Stimulated activated CD8-positive, alpha-beta memory T cell treated with anti-CD3 and anti-CD28 coated beads, Interleukin-15, amount 100 ng/mL, for 48 hours (primary cell): ENCODE data around the gene LCE1E.

ENCODE experiments used
- DNase-seq, 2 donors: peaks; one replicate each; pipeline ENCODE4 v3.0.0-alpha.2; 2020; ENCODE audit warnings: low read depth in 2 of 2

The LCE1E gene, protein sequence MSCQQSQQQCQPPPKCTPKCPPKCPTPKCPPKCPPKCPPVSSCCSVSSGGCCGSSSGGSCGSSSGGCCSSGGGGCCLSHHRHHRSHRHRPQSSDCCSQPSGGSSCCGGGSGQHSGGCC

GRCh38 chr1:152786077-152786476, at the start of gene LCE1E:
TSS of gene LCE1E (plus strand) at chr1:152786257. CDS start at chr1:152787300, 1,043 bp downstream.
- DNase-seq: no peak

DNA sequence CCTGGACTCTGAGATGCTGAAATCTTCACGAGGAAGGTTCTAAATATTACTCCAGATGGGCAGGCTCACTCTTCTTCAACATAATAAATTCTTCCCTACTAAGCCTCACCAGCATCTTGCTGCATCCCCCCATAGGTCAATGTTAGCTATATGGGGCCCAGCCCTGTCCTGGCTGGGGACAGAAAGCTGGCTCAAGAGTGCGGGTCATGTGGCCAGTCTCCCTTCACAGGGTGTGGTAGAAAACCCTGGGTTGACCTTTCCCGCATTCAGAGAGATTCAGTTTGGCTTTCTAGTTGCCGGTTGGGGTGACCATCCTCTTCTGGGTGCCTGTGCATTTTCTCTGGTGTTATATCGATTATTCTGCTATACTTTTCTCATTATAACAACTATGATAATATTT, 48.1 kb upstream of the LCE1E start:
- no peak for DNase-seq

- no peak for DNase-seq
These were observed 46.2 kb upstream of the LCE1E start for GRCh38 chr1:152739841-152740240.

DNA sequence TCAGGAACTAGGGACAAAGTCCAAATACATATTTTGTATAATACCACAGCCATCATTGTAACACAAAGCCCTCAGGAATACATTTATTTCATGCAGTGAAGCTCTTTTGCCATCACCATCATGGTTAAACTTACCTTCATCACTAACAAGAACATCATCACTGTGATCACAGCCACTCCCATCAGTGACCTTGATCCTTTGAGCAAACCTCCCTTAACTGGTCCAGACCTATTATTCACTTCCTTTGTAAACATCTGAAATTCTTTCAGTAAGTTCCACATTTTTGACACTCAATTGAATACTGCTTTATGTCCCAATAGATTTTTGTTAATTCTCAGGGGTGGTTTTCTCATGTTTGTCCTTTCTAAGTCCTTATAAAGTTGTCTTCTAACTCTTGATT, 44.4 kb upstream of the LCE1E start:
- no peak for DNase-seq

DNA sequence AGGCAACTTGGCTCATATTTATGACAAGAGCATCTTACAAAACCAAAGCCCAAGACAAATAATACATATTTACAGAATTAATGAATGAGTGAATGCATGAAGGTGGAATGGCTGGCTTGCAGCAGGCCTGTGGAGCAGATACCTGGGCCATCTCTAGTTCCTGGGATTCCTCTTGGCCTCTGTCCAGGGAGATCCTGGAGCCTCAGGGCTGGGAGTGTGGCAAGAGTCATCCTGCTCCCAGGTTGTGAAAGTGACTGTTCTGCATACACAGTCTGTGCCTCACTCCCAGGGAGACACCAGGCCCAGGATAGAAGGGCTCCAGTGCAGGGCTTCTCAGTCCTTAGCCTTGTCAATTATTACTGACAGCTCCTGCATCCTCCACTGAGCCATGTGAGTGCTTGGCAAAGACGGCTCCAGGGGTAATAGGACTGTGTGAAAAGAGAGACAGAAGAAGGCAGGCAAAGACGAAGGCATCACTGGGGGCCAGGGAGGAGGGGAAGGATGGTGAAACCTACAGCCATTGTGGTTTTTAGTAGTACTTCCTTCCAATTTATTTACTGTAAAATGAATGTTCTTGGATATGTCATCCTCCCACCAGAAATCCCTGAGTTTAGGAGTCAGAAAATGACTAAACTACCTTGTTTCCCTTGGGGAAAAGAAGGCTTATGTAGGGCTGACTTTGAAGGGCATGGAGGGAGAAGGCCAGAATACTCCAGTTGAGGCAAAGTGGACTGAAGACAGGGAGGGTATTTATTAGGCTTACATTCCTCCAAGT, 42.5 kb upstream of the LCE1E start:
- no peak for DNase-seq

DNA sequence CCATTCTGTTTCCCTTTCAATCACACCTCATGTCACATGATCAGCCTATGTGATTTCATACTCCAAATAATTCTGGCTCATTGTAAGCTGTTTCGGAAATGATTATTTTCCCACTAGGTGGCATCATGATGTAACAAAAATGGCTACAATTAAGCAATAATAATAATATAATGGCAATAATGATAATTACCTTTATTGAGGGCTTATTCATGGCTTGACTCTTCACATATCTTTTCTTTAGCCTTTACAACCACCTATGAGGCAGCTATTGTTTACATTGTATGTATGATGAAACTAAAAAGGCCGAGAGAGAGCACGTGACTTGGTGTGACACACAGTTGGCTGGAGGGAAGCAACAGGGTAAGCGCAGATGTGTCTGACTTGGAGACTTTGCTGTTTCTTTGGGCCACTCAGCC, 40.8 kb upstream of the LCE1E start:
- DNase-seq: no peak

DNA sequence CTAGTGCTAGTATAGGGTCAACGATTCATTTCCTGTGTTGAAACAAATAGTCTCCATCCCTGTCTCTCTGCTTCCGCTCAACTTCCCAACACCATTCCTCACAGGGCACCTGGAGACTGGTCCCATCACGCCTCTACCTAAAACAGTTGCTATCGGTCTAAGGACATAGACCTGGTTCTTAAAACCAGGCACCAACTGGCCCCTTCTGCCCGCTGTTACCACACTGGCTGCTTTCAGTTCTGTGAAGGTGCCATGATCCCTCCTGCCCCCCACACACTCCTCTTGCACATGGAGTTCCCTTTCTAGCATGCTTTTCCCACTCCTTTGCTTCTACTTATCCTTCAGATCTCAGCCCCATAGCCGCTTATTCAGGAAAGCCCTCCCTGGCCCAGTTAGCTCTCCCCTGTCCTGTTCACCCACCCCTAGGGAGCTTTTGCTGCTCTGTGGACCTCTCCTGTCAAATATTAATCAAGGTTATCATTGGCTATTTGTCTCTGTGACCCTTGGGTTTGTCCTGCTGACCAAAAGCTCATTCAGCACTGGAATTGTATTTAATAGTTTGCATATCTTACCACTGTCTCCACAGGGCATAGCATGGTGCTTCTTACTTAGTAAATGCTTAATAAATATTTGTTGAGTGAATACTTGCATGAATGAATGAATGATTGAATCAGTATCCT, 40.2 kb upstream of the LCE1E start:
- no peak for DNase-seq

GRCh38 chr1:152747831-152748230, 38.2 kb upstream of the LCE1E start:
- DNase-seq: no peak

GRCh38 chr1:152752225-152752624, 33.8 kb upstream of the LCE1E start:
- no peak for DNase-seq

DNA sequence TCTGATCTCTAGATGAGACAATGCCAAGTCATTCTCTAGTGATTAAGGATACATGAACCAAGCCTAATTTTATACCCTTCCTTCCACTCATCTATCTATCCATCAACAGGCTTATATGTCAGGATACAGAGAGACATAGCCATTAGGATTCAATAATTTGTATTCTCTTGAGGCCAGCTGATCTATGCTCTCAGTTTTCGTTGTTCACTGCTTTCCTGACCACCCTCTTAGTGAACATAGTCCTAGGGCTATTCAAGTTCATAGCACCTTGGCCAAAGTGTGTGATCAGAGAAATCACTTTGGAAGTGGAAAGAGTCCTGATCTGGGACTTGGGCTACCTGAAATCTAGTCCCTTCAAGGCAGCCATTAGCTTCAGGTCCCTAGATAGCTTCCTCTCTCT, 32.5 kb upstream of the LCE1E start:
- no peak for DNase-seq

DNA sequence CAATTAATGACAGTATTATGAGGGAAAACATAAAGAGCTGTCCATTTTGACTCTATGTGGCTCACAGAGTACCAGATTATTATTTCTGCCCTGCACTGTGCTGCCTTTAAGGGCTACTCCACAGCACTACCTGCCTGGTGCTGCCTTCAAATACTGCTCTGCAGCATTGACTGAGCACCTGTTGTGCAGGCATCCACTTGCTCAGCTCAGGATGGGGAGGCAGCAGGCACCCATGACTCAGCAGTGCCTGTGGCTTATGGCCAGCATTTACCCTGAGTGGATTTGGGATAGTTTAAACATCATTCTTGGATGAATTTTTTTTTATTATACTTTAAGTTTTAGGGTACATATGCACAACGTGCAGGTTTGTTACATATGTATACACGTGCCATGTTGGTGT, 29.2 kb upstream of the LCE1E start:
- no peak for DNase-seq

GRCh38 chr1:152757747-152758146, 28.3 kb upstream of the LCE1E start, which contains the start of gene KPRP:
TSS of gene KPRP (plus strand) at chr1:152758025. CDS start at chr1:152759589, 1,564 bp downstream.
- no peak for DNase-seq

GRCh38 chr1:152758636-152759035, 27.4 kb upstream of the LCE1E start:
- no peak for DNase-seq

GRCh38 chr1:152759453-152760173, 26.4 kb upstream of the LCE1E start:
- no peak for DNase-seq

DNA sequence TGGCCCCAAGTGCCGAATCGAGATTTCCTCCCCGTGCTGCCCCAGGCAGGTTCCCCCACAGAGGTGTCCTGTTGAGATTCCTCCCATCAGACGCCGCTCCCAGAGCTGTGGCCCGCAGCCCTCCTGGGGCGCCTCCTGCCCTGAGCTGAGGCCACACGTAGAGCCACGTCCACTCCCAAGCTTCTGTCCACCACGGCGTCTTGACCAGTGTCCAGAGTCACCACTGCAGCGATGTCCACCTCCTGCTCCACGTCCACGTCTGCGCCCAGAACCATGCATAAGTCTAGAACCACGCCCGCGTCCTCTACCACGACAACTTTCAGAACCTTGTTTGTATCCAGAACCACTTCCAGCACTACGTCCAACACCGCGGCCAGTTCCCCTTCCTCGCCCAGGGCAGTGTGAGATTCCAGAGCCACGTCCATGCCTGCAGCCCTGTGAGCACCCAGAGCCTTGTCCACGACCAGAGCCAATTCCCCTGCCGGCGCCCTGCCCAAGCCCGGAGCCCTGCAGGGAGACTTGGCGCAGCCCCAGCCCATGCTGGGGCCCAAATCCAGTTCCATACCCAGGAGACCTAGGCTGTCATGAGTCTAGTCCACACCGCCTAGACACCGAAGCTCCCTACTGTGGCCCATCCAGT, 25.4 kb upstream of the LCE1E start:
- no peak for DNase-seq

- DNase-seq: no peak
These were observed 24.3 kb upstream of the LCE1E start for GRCh38 chr1:152761609-152762213.

- DNase-seq: no peak
These were observed 17.1 kb upstream of the LCE1E start for GRCh38 chr1:152768847-152769533.

GRCh38 chr1:152770411-152770810, 15.6 kb upstream of the LCE1E start:
- DNase-seq: no peak

DNA sequence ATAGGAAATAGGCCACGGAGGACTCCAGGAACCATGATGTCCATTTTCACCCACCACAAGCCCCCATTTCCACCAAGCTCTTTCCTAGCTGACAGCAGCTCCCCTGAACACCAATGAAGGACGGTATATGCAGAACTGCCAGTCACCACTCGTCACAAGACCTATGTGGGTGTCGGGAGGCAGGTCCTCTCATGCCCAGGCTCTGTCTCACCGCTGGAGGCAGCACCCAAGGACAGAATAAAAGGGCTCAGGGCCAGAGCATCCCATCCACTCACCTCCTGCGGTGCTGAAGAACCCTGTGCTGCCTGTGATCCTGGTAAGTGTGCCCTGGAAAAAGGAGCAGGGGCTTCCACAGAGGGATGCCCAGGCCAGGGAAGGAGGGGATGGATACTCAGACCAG, 11.2 kb upstream of the LCE1E start, which contains the start of gene LCE1F:
TSS of gene LCE1F (plus strand) at position 266 of the 400 bp plus-strand sequence. CDS start 1,232 bp downstream, outside the sequence.
- no peak for DNase-seq

DNA sequence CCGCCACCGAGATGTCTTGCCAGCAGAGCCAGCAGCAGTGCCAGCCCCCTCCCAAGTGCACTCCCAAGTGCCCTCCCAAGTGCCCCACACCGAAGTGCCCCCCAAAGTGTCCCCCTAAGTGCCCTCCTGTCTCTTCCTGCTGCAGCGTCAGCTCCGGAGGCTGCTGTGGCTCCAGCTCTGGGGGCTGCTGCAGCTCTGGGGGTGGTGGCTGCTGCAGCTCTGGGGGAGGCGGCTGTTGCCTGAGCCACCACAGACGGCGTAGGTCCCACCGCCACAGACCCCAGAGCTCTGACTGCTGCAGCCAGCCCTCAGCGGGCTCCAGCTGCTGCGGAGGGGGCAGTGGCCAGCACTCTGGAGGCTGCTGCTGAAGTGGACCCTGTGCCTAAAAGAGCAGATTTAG, 9.7 kb upstream of the LCE1E start:
- DNase-seq: no peak
